ENCODE data around the gene ALPK3.

The ALPK3 gene

GRCh38 chr15:84798436-84798946 is 18.7 kb upstream of the ALPK3 start:
- DNase-seq, result no peak

- DNase-seq, result no peak
Observed at GRCh38 chr15:84799511-84800187, 17.5 kb upstream of the ALPK3 start.

- DNase-seq, result no peak
Observed at GRCh38 chr15:84800365-84800806, 16.8 kb upstream of the ALPK3 start.

GRCh38 chr15:84804005-84804900 is 12.9 kb upstream of the ALPK3 start:
- DNase-seq, result no peak

GRCh38 chr15:84805221-84805620 is 11.9 kb upstream of the ALPK3 start:
- no peak for DNase-seq

GRCh38 chr15:84807228-84807627 is 9.9 kb upstream of the ALPK3 start:
- DNase-seq, result no peak

GRCh38 chr15:84810073-84810840 is 6.9 kb upstream of the ALPK3 start:
- DNase-seq, result no peak

- no peak for DNase-seq
Observed at GRCh38 chr15:84811151-84811550, 6.0 kb upstream of the ALPK3 start.

- no peak for DNase-seq
Observed at GRCh38 chr15:84811828-84812227, 5.3 kb upstream of the ALPK3 start.

- DNase-seq, result no peak
Observed at GRCh38 chr15:84812842-84813241, 4.3 kb upstream of the ALPK3 start.

GRCh38 chr15:84813435-84813834 is 3.7 kb upstream of the ALPK3 start:
- DNase-seq, result no peak

GRCh38 chr15:84813931-84814330 is 3.2 kb upstream of the ALPK3 start:
- DNase-seq, result no peak

GRCh38 chr15:84814916-84815315 is 2.2 kb upstream of the ALPK3 start:
- no peak for DNase-seq

GRCh38 chr15:84817466-84818081 is 418 bp downstream of the ALPK3 start:
- DNase-seq, result no peak

GRCh38 chr15:84818261-84819131 is 1.3 kb downstream of the ALPK3 start:
- DNase-seq, result no peak

- no peak for DNase-seq
Observed at GRCh38 chr15:84819291-84819768, 2.2 kb downstream of the ALPK3 start.

GRCh38 chr15:84819791-84820190 is 2.6 kb downstream of the ALPK3 start:
- no peak for DNase-seq

GRCh38 chr15:84821501-84822021 is 4.4 kb downstream of the ALPK3 start:
- DNase-seq, result no peak

- DNase-seq, result no peak
Observed at GRCh38 chr15:84822653-84823281, 5.6 kb downstream of the ALPK3 start.

- DNase-seq, result no peak
Observed at GRCh38 chr15:84823282-84823878, 6.2 kb downstream of the ALPK3 start.

Measured in CD4-positive, alpha-beta T cell treated with Interleukin-4 for 4 hours (primary cell).